HG02938 (cell line): ENCODE results near the gene MRPL36.
"Not testable (repeated sequence)": the region's sequence is repeated elsewhere in the genome, so short reads cannot be mapped to it uniquely, and the experiment has no call there.

Experiments used
- ATAC-seq: cut with Tn5 transposase; IDR thresholded peaks from one replicate; pipeline ENCODE4 v1.9.1; 2021; ENCODE audit warnings: mild to moderate bottlenecking, moderate library complexity; ENCODE audit not compliant: unreplicated experiment

MRPL36 gene

GRCh38 chr5:1815881-1816292 is 16.2 kb upstream of the MRPL36 start:
- ATAC-seq: no peak

DNA sequence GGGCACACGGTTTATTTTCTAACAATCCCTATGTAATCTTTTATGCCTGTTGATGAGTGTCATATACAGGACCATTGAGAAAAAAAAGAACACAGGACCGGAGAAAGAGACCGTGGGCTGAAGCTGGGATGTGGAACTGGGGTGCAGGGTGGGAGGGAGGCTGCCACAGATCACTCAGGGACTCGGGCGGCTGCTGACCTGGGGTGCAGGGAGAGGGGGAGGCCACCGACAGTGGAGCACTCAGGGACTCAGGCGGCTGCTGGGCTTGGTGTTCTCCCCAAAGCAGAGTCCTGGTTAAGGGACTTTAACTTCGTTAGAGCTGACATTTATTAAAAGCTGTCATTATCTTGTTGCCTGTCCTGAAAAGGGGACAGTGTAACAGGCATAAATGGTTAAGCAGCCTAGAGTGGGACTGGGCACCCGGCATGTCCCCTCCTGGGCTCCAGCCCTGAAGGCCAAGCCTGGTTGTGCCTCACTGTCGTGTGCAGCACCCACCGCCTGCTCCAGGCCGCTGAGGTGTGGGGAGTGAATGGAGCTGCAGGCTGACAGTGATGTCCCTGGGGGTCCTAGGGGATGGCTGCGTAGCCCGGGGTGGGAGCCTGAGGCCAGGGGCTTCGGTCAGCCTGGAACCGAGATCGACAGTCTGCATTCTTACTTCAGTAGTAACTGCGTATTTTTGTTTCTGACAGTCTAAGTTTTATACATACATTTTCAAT is 15.6 kb upstream of the MRPL36 start:
- ATAC-seq: no peak

- ATAC-seq: no peak
These were observed 14.8 kb upstream of the MRPL36 start for GRCh38 chr5:1814183-1815020.

- no peak for ATAC-seq
These were observed 11.0 kb upstream of the MRPL36 start for GRCh38 chr5:1810581-1811101.

GRCh38 chr5:1809416-1810035 is 9.9 kb upstream of the MRPL36 start:
- ATAC-seq: no peak

- ATAC-seq: no peak
These were observed 8.8 kb upstream of the MRPL36 start for GRCh38 chr5:1808439-1808838.

- no peak for ATAC-seq
These were observed 8.0 kb upstream of the MRPL36 start for GRCh38 chr5:1807451-1808185.

GRCh38 chr5:1806974-1807373 is 7.3 kb upstream of the MRPL36 start:
- no peak for ATAC-seq

DNA sequence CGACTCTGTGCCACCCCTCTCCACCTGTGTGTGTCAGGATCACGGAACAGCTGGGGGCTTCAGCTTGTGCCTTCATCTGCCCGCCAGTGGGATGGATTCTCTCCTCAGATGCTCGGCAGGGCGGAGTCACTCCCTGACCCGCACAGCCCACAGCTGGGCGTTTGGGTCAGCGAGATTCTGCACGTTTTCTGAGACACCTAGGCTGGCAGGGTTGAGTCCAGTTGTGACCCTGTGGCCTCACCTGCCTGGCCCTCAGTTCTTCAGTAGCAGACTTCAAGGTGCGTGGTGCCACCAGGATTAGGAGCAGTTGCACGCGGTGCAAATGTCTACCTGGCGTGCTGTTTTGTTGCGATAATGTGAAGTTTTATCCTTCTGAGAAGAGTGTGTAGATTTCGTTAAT is 6.6 kb upstream of the MRPL36 start:
- no peak for ATAC-seq

DNA sequence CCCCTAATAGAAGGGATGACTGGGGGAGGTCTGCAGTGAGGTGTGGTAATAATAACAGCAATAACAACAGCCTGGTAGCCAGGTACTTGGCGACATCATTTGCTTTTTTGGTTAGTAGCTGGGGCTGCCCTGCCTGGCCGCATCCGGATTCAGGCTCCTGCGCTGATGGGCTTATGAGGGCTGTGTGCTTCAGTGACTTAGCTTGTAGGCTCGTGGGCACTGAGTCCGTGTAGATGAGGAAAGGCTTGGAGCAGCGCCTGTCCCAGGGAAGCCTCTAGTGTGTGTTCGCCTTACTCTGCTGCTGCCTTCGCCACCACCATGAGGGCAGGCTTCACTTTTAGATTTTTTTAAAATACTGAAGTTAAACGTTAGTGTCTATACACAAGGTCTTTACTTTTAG is 6.1 kb upstream of the MRPL36 start:
- no peak for ATAC-seq

GRCh38 chr5:1805326-1805725 is 5.7 kb upstream of the MRPL36 start:
- ATAC-seq: no peak

DNA sequence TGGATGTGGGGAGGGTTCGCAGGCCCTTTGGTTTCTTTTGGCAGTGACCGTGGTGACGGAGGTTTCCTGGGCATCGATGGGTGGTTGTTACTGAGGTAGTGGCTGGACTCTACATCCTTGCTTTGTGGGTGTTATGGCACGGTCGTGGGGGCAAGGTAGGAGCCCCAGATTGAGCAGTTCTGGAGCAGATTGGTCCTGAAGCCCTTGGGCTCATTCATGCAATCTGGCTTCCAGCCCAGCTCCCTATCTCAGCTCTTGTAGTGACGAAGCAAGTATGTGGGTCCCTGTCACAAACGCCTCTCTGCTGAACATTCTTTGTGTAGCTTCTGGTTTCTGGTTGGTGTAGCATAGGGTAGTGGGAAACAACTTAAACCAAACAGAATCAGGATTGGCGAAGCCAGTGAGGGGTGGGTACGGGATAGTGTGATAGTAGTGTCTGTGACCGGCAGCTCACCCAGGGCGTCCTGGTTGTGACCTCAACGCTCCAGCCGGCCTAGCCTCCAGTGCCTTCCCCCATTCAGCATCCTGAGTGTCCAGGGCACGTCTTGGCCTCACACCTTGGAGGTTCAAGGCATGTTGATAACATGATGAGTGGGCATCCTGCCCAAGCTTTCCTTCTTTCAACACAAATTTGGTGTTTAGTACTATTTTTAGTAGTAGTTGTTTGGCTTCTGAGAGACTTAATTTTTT is 4.5 kb upstream of the MRPL36 start:
- ATAC-seq: no peak

GRCh38 chr5:1803192-1803591 is 3.6 kb upstream of the MRPL36 start:
- ATAC-seq: no peak

- ATAC-seq: no peak
These were observed 2.3 kb upstream of the MRPL36 start for GRCh38 chr5:1801967-1802295.

GRCh38 chr5:1801222-1801966 is 1.8 kb upstream of the MRPL36 start, which contains the start of gene NDUFS6:
TSS of gene NDUFS6 (plus strand) at chr5:1801407. CDS start at chr5:1801418, 11 bp downstream.
- ATAC-seq: peak; percentile 52

DNA sequence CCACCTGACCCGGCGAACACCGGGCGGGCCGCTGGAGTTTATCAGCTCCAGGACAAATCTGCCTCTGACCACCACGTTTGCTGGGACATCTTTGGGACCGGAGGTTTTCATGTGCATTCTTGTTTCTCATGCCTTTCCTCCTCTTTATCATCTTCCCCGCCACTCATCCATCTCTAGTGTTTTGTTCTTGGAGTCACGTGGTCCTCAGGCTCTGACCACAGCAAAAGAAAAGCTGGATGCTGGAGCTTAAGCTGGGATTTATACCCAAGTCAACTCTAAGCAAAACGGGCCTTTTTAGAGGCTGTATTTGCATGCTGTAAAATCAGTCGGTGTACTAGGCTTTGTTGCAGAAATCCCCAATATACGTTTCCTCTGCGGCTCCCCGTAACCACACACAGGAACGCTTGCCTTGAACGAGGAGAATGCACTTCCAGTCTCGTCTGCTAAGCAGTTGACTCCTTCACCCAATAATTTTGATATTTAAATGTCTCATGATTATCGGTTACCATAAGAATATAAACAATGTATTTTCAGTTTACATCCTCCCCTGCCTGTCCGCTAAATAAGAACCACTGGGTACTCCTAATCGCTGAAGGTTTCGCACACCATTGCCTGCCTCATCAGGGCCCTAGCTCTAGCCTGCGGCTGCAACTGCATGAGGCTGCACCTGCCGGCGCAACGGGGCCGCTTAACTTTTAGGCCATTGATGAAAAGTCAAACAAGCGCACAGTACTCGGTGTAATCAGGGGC is 1.0 kb upstream of the MRPL36 start:
- ATAC-seq: peak; percentile 50

- ATAC-seq: peak; percentile 13
These were observed 481 bp downstream of the MRPL36 start for GRCh38 chr5:1799110-1799601.

GRCh38 chr5:1798589-1798988 is 1.0 kb downstream of the MRPL36 start:
- ATAC-seq: not testable (repeated sequence)

DNA sequence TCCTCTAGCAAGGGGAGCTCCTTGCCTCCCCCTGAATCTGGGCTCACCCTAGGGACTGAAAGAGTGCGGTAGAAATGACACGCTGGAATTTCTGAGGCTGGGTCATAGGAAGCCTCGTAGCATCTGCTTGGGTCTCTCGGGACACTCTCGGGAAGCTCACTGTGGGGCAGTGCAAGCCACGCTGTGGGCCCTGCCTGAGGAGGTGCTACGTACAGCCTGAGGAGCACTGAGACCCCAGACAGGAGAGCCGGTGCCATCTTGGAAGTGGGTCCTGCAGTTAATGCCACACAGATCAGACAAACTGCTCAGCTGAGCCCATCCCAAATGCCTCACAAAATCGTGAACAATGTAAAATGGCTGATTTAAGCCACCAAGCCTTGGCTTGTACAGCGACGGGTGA is 1.8 kb downstream of the MRPL36 start:
- no peak for ATAC-seq
